Stimulated activated CD4-positive, alpha-beta T cell treated with anti-CD3 and anti-CD28 coated beads, Interleukin-4, amount 100 ng/mL, for 48 hours (primary cell): Measurements from ENCODE around the gene CWH43.
"Not testable (repeated sequence)": the region's sequence is repeated elsewhere in the genome, so short reads cannot be mapped to it uniquely, and the experiment has no call there.

Source experiments
- DNase-seq, 2 donors: peaks; one replicate each; pipeline ENCODE4 v3.0.0-alpha.2; 2020; ENCODE audit warnings: low read depth in 2 of 2

The CWH43 gene

GRCh38 chr4:49097071-49097470 lies 111.0 kb downstream of the CWH43 start:
- DNase-seq = not testable (repeated sequence)

- not testable (repeated sequence) for DNase-seq
Measured at GRCh38 chr4:49097505-49097904, 111.4 kb downstream of the CWH43 start.

GRCh38 chr4:49098034-49098759 lies 112.1 kb downstream of the CWH43 start:
- DNase-seq = not testable (repeated sequence)

- DNase-seq = not testable (repeated sequence)
Measured at GRCh38 chr4:49099831-49100444, 113.9 kb downstream of the CWH43 start.

- not testable (repeated sequence) for DNase-seq
Measured at GRCh38 chr4:49102344-49102898, 116.3 kb downstream of the CWH43 start.

GRCh38 chr4:49103436-49104136 lies 117.5 kb downstream of the CWH43 start:
- not testable (repeated sequence) for DNase-seq

GRCh38 chr4:49104231-49104930 lies 118.3 kb downstream of the CWH43 start:
- not testable (repeated sequence) for DNase-seq

GRCh38 chr4:49105248-49105904 lies 119.3 kb downstream of the CWH43 start:
- DNase-seq = not testable (repeated sequence)

GRCh38 chr4:49107262-49107661 lies 121.2 kb downstream of the CWH43 start:
- DNase-seq = not testable (repeated sequence)

- not testable (repeated sequence) for DNase-seq
Measured at GRCh38 chr4:49108183-49108978, 122.3 kb downstream of the CWH43 start.

GRCh38 chr4:49109567-49110166 lies 123.6 kb downstream of the CWH43 start:
- not testable (repeated sequence) for DNase-seq

GRCh38 chr4:49110579-49110978 lies 124.5 kb downstream of the CWH43 start:
- DNase-seq = not testable (repeated sequence)
